Lower lobe of right lung (tissue), 2 donors: ENCODE measurements around the gene NCF4. TPM values are rescaled to one million over a fixed set of nuclear protein-coding genes. Genes with fewer than 3 reads are reported as not detected.

Source experiments
- ATAC-seq, 2 donors: fragments of 200-7000 bp; cut with Tn5 transposase; one replicate each; pipeline ENCODE4 v1.9.1; 2020 to 2022; ENCODE audit warnings: mild to moderate bottlenecking in 2 of 2, moderate library complexity in 2 of 2
- DNase-seq: peaks from one replicate; pipeline ENCODE4 v3.0.0-alpha.2; 2020
- H3K27ac ChIP-seq: fragments of 200-600 bp; one replicate; pipeline ENCODE4 v1.8.0; 2022
- H3K27me3 ChIP-seq: fragments of 200-600 bp; one replicate; pipeline ENCODE4 v1.8.0; 2022; ENCODE audit warnings: low read depth
- H3K36me3 ChIP-seq: fragments of 200-600 bp; one replicate; pipeline ENCODE4 v1.8.0; 2022; ENCODE audit warnings: mild to moderate bottlenecking
- H3K4me1 ChIP-seq: fragments of 200-600 bp; one replicate; pipeline ENCODE4 v1.8.0; 2022
- H3K4me3 ChIP-seq: fragments of 200-600 bp; one replicate; pipeline ENCODE4 v1.8.0; 2022; ENCODE audit warnings: mild to moderate bottlenecking
- H3K9me3 ChIP-seq: fragments of 200-600 bp; one replicate; pipeline ENCODE4 v1.8.0; 2022
- intact Hi-C: fragments of 100-400 bp; cut with DNase I; formaldehyde crosslinking; loops from one replicate; pipeline ENCODE4 v1.11.0; 2022
- total RNA-seq: library from RNA; stranded (reverse); fragmentation: NEBNext Ultra II Directional; extraction: Animal tissue kit (Norgen Biotek cat#: 25700); gene quantifications from one replicate; pipeline ENCODE4 v1.2.1, GENCODE V29; 2021
- TF ChIP-seq, protein P1 (sequence below): fragments of 200-600 bp; IDR thresholded peaks from one replicate; pipeline ENCODE4 v1.8.0; 2022; ENCODE audit warnings: antibody characterized with exemption, mild to moderate bottlenecking
- donor health status: DM: no; HTN: yes; CAD: no; lungs with severe emphysema.

The NCF4 gene
- total RNA-seq, 1 donor from 2014 or later, result 55.3 TPM

DNA sequence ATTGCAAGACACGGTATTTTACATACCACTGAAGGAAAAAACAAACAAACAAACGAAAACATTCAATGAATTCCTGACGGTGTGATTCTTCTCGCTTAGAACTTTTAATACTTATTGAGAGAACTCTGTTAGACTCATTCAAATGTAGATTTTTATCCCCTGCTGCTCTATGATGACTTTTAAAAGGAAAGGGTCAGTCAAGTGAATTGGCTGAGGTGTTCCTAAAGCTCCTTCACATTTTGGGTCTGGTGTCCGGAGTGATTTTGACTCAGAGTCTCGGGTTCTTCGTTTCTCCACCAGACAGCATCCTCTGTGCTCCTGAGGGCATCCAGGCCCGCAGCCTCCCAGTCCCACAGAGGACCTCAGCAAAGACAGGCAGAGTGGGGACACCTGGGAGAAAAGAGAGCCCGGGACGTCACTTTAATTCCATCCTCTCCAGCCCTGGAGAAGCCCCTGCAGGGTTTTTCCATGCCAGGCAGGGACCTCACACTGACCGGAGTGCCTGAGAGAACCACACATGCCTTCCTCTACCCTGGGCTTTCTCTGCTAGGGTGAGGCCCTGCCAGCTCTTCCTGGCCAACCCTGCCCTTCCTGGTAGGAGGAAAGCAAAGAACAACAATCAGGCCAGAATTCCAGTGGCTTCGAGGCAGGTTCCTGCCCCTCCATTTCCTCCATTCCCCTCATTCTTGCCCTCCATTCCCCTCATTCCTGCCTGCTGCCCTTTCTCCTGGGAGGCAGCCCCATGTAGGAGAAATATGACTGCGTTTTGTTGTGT is 51.3 kb downstream of the NCF4 start:
- Histone ChIP-seq H3K36me3 (no peaks in the 10 kb centered on the region), H3K4me1 (peaks cover 16% of the 10 kb centered on the region), H3K9me3 (no peaks in the 10 kb centered on the region), H3K27me3 (no peaks in the 10 kb centered on the region), H3K27ac (no peak overlapping the region), H3K4me3 (no peak overlapping the region)
- DNase-seq, result no peak
- TF ChIP-seq, protein P1, sequence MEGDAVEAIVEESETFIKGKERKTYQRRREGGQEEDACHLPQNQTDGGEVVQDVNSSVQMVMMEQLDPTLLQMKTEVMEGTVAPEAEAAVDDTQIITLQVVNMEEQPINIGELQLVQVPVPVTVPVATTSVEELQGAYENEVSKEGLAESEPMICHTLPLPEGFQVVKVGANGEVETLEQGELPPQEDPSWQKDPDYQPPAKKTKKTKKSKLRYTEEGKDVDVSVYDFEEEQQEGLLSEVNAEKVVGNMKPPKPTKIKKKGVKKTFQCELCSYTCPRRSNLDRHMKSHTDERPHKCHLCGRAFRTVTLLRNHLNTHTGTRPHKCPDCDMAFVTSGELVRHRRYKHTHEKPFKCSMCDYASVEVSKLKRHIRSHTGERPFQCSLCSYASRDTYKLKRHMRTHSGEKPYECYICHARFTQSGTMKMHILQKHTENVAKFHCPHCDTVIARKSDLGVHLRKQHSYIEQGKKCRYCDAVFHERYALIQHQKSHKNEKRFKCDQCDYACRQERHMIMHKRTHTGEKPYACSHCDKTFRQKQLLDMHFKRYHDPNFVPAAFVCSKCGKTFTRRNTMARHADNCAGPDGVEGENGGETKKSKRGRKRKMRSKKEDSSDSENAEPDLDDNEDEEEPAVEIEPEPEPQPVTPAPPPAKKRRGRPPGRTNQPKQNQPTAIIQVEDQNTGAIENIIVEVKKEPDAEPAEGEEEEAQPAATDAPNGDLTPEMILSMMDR, result no peak
- ATAC-seq, result no peak
- intact Hi-C loops, result loop anchor here (10.0 kb wide), 1 partner anchor 57 kb away; no protein-coding TSS in a partner anchor

GRCh38 chr22:36912694-36913426 is 52.1 kb downstream of the NCF4 start:
- peak; percentile 41 to 63 for ATAC-seq
- Histone ChIP-seq H3K27ac (peak overlapping the region; percentile 77), H3K36me3 (no peaks in the 10 kb centered on the region), H3K4me3 (peak overlapping the region; percentile 53), H3K4me1 (peaks cover 16% of the 10 kb centered on the region), H3K27me3 (no peaks in the 10 kb centered on the region), H3K9me3 (no peaks in the 10 kb centered on the region)
- no peak for DNase-seq
- intact Hi-C loops, result loop anchor here (10.0 kb wide), 1 partner anchor 58 kb away; no protein-coding TSS in a partner anchor
- TF ChIP-seq, protein P1, result no peak

- Histone ChIP-seq H3K27ac (peak within 1 kb of the TSS; percentile 77), H3K4me3 (peak within 1 kb of the TSS; percentile 53), H3K4me1 (peaks cover 16% of the 10 kb centered on the region), H3K36me3 (no peaks in the 10 kb centered on the region), H3K9me3 (no peaks in the 10 kb centered on the region), H3K27me3 (no peaks in the 10 kb centered on the region)
- intact Hi-C loops, result loop anchor here (10.0 kb wide), 1 partner anchor 59 kb away; no protein-coding TSS in a partner anchor
- DNase-seq (peak; percentile 86), ATAC-seq (peak; percentile 92 to 95)
- TF ChIP-seq, protein P1, result no peak
These were observed 52.9 kb downstream of the NCF4 start, which contains the start of gene CSF2RB for GRCh38 chr22:36913427-36914389. CSF2RB (plus strand) TSS chr22:36913628; CDS start chr22:36922208, 8,580 bp downstream.

DNA sequence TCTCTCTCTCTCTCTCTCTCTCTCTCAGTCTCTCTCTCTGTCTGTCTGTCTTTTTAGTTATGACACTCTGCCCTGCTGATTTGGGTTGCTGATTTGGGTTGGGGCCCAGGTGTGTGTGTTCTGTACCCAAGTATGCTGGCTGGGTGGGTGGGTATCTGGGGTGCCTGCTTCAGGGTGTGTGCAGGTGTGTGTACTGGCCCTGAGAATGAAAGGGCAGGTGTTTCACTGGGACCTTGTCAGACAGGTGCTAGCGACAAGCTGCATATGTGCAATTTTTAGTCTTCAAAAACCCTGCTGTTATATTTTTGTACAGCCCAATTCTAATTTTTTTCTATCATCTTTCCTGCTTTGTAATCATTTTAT is 53.6 kb downstream of the NCF4 start:
- Histone ChIP-seq H3K27ac (peak overlapping the region; percentile 77), H3K4me3 (peak overlapping the region; percentile 53), H3K4me1 (peaks cover 16% of the 10 kb centered on the region), H3K27me3 (no peaks in the 10 kb centered on the region), H3K36me3 (no peaks in the 10 kb centered on the region), H3K9me3 (no peaks in the 10 kb centered on the region)
- DNase-seq (no peak), ATAC-seq (no peak)
- intact Hi-C loops, result loop anchor here (10.0 kb wide), 1 partner anchor 60 kb away; no protein-coding TSS in a partner anchor
- TF ChIP-seq, protein P1, result no peak

- TF ChIP-seq, protein P1, result no peak
- DNase-seq (no peak), ATAC-seq (no peak)
These were observed 55.2 kb downstream of the NCF4 start for GRCh38 chr22:36916034-36916433.

More at GRCh38 chr22:36916034-36916433, 55.2 kb downstream of the NCF4 start:
- Histone ChIP-seq H3K36me3 (no peaks in the 10 kb centered on the region), H3K27ac (no peak overlapping the region), H3K9me3 (no peaks in the 10 kb centered on the region), H3K4me1 (peaks cover 16% of the 10 kb centered on the region), H3K4me3 (no peak overlapping the region), H3K27me3 (no peaks in the 10 kb centered on the region)
- intact Hi-C loops, result loop anchor here (10.0 kb wide), 1 partner anchor 61 kb away; no protein-coding TSS in a partner anchor
